K562 (cell line): ENCODE data around the gene TMC2. TPM values are rescaled to one million over a fixed set of nuclear protein-coding genes. Genes with fewer than 3 reads are reported as not detected.

Source experiments
- ADNP ChIP-seq: fragments of 200-800 bp; sonication (Bioruptor generic); IDR thresholded peaks from 2 replicates; pipeline ENCODE4 v1.6.1; 2016; ENCODE audit warnings: missing genetic modification characterization, missing compliant biosample characterization
- BCL6 ChIP-seq: fragments of 250-450 bp; sonication (Bioruptor Pico); IDR thresholded peaks from 2 replicates; pipeline ENCODE4 v1.4.0; 2020
- BRF1 ChIP-seq: IDR thresholded peaks from 3 replicates; pipeline ENCODE4 v1.6.1; 2011; ENCODE audit warnings: borderline replicate concordance, mild to moderate bottlenecking; ENCODE audit not compliant: insufficient read length; ENCODE audit errors: extremely low read depth
- CCAR2 ChIP-seq: fragments of 200-400 bp; formaldehyde crosslinking; IDR thresholded peaks from 2 replicates; pipeline ENCODE4 v1.6.1; 2017; ENCODE audit warnings: mild to moderate bottlenecking, low read depth, low read length
- FOXP1 ChIP-seq: sonication (generic); formaldehyde crosslinking; IDR thresholded peaks from 2 replicates; pipeline ENCODE4 v1.8.0; 2022; ENCODE audit warnings: mild to moderate bottlenecking, missing genetic modification reagents
- HBP1 ChIP-seq: fragments of 450-650 bp; formaldehyde crosslinking; IDR thresholded peaks from 2 replicates; pipeline ENCODE4 v1.4.0; 2022; ENCODE audit warnings: missing genetic modification characterization
- HDAC3 ChIP-seq: fragments of 450-650 bp; IDR thresholded peaks from 2 replicates; pipeline ENCODE4 v1.6.1; 2018; ENCODE audit warnings: borderline replicate concordance, mild to moderate bottlenecking, moderate library complexity; ENCODE audit not compliant: partially characterized antibody
- HNRNPK ChIP-seq: fragments of 200-400 bp; formaldehyde crosslinking; IDR thresholded peaks from one replicate; pipeline ENCODE4 v1.6.1; 2018; ENCODE audit warnings: mild to moderate bottlenecking, low read depth, low read length; ENCODE audit not compliant: poor library complexity, severe bottlenecking
- RBM39 ChIP-seq: fragments of 200-400 bp; formaldehyde crosslinking; optimal IDR thresholded peaks from 2 replicates; pipeline ENCODE3; 2018; ENCODE audit warnings: low read depth, low read length
- SAP30 ChIP-seq: fragments of 200-600 bp; sonication (generic); IDR thresholded peaks from 2 replicates; pipeline ENCODE4 v1.6.1; 2012; ENCODE audit warnings: borderline replicate concordance, low read depth, mild to moderate bottlenecking, moderate library complexity, low read length, control low read depth, inconsistent platforms; ENCODE audit not compliant: insufficient read depth, poor library complexity, severe bottlenecking
- SNIP1 ChIP-seq: fragments of 450-650 bp; IDR thresholded peaks from 2 replicates; pipeline ENCODE4 v1.7.1; 2017; ENCODE audit warnings: low read depth, mild to moderate bottlenecking
- TSC22D4 ChIP-seq: fragments of 450-650 bp; IDR thresholded peaks from 2 replicates; pipeline ENCODE4 v1.6.1; 2016; ENCODE audit warnings: missing genetic modification characterization, missing biosample characterization, control low read depth
- ZBTB49 ChIP-seq: sonication (generic); formaldehyde crosslinking; IDR thresholded peaks from 2 replicates; pipeline ENCODE4 v1.8.0; 2022; ENCODE audit warnings: missing genetic modification reagents, mild to moderate bottlenecking, borderline replicate concordance
- ZFX ChIP-seq: sonication (generic); formaldehyde crosslinking; IDR thresholded peaks from 2 replicates; pipeline ENCODE4 v1.8.0; 2022; ENCODE audit warnings: mild to moderate bottlenecking, missing genetic modification reagents, moderate library complexity
- ZNF134 ChIP-seq: fragments of 250-450 bp; sonication (Bioruptor Pico); conservative IDR thresholded peaks from 2 replicates; pipeline ENCODE4 v1.4.0; 2020
- ZNF146 ChIP-seq: IDR thresholded peaks from one replicate; pipeline ENCODE4 v1.6.1; 2018; ENCODE audit warnings: missing compliant biosample characterization; ENCODE audit not compliant: unreplicated experiment
- ZSCAN32 ChIP-seq: fragments of 450-650 bp; formaldehyde crosslinking; IDR thresholded peaks from 2 replicates; pipeline ENCODE4 v1.4.0; 2020; ENCODE audit warnings: mild to moderate bottlenecking, moderate library complexity
- polyA plus RNA-seq, 8 experiments: library from polyadenylated mRNA; depleted of rRNA in 4 of 8; stranded (reverse) in 5 of 8; unstranded in 3 of 8; fragments of >200 nt; fragmentation: Nextera tagmentation in 2 of 8; fragmentation: Illumina TruSeq in 1 of 8; extraction: Ambion mirVana in 2 of 8; extraction: Trizol in 1 of 8; gene quantifications; 2 replicates each; pipeline versions ENCODE4 v1.2.1 to v1.2.3, GENCODE V29; 2011 to 2014; ENCODE audit warnings: inconsistent platforms in 1 of 8, missing spikeins in 1 of 8
- total RNA-seq, 7 experiments: library from RNA; depleted of rRNA in 6 of 7; stranded (reverse); fragments of >200 nt in 6 of 7; fragmentation: Illumina TruSeq in 2 of 7; extraction: Trizol in 2 of 7; gene quantifications; 2 replicates each; pipeline versions ENCODE4 v1.2.1 to v1.2.3, GENCODE V29; 2011 to 2021; ENCODE audit warnings: low replicate concordance in 1 of 7

TMC2 gene
- total and polyA plus RNA-seq, 9 of the 15 experiments (the other 6 are each of a cell fraction or from before 2014, with no cell fraction given) = not detected

- no peak for TF ChIP-seq ADNP (tag)
- no peak for TF ChIP-seq HDAC3
- no peak for TF ChIP-seq ZBTB49 (CRISPR knock-in tag)
- TF ChIP-seq CCAR2 = no peak
- no peak for TF ChIP-seq RBM39
- TF ChIP-seq BCL6 (CRISPR knock-in tag) = no peak
- peak; percentile 64 for TF ChIP-seq SAP30
- no peak for TF ChIP-seq ZNF134 (CRISPR knock-in tag)
- TF ChIP-seq ZSCAN32 (CRISPR knock-in tag) = no peak
- peak; percentile 51; the same call in 1 of the 2 replicates for TF ChIP-seq FOXP1 (CRISPR knock-in tag)
- no peak for TF ChIP-seq HNRNPK
- TF ChIP-seq HBP1 (CRISPR knock-in tag) = no peak
- TF ChIP-seq BRF1 = no peak
- no peak for TF ChIP-seq ZNF146 (CRISPR knock-in tag)
- TF ChIP-seq ZFX (CRISPR knock-in tag) = peak; percentile 59
- no peak for TF ChIP-seq TSC22D4 (tag)
- no peak for TF ChIP-seq SNIP1
Observed at GRCh38 chr20:2663887-2664719, 127.7 kb downstream of the TMC2 start, which contains the start of gene IDH3B (continued).
